Measurements from ENCODE around the gene MCCC1. TPM values are rescaled to one million over a fixed set of nuclear protein-coding genes. Genes with fewer than 3 reads are reported as not detected.

MCCC1 gene
- total and polyA plus RNA-seq, 2 of the 13 experiments (the other 11 are each of a cell fraction or from before 2014, with no cell fraction given): 11.7 to 30.1 TPM

- peak; percentile 71; the same call in 1 of the 2 replicates for TF ChIP-seq ZNF589 (CRISPR knock-in tag; conservative IDR thresholded peaks at IDR 0.05)
- TF ChIP-seq ZBTB14 (CRISPR knock-in tag; IDR thresholded peaks at IDR 0.05): no peak
- TF ChIP-seq RAD51 (IDR thresholded peaks at IDR 0.05; ENCODE audit: borderline replicate concordance): peak; percentile 81
- TF ChIP-seq PCBP2 (optimal IDR thresholded peaks at IDR 0.05; ENCODE audit: low read depth, low read length, poor library complexity, severe bottlenecking): no peak
- TF ChIP-seq ZNF547 (CRISPR knock-in tag; IDR thresholded peaks at IDR 0.05): no peak
- no peak; the same call in 1 of the 2 replicates for TF ChIP-seq DNMT3B (CRISPR knock-in tag; conservative IDR thresholded peaks at IDR 0.05)
- peak; percentile 91 for TF ChIP-seq MAX (IDR thresholded peaks at IDR 0.05)
- TF ChIP-seq, protein P1, sequence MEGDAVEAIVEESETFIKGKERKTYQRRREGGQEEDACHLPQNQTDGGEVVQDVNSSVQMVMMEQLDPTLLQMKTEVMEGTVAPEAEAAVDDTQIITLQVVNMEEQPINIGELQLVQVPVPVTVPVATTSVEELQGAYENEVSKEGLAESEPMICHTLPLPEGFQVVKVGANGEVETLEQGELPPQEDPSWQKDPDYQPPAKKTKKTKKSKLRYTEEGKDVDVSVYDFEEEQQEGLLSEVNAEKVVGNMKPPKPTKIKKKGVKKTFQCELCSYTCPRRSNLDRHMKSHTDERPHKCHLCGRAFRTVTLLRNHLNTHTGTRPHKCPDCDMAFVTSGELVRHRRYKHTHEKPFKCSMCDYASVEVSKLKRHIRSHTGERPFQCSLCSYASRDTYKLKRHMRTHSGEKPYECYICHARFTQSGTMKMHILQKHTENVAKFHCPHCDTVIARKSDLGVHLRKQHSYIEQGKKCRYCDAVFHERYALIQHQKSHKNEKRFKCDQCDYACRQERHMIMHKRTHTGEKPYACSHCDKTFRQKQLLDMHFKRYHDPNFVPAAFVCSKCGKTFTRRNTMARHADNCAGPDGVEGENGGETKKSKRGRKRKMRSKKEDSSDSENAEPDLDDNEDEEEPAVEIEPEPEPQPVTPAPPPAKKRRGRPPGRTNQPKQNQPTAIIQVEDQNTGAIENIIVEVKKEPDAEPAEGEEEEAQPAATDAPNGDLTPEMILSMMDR (CRISPR knock-in tag; IDR thresholded peaks at IDR 0.05): 0 out of 2 replicates have a peak, but pooled peaks have one; percentile 16
- peak; percentile 51 for TF ChIP-seq XRCC5 (optimal IDR thresholded peaks at IDR 0.05; ENCODE audit: low read length)
- no peak; the same call in 1 of the 2 replicates for TF ChIP-seq BRD4 (CRISPR knock-in tag; IDR thresholded peaks at IDR 0.05)
- TF ChIP-seq ZNF329 (CRISPR knock-in tag; IDR thresholded peaks at IDR 0.05; ENCODE audit: low read depth): 0 out of 2 replicates have a peak, but pooled peaks have one; percentile 65
- 0 out of 2 replicates have a peak, but pooled peaks have one; percentile 12 for TF ChIP-seq ZNF572 (CRISPR knock-in tag; IDR thresholded peaks at IDR 0.05)
- peak; percentile 90; the same call in 1 of the 2 replicates for TF ChIP-seq SIN3A (IDR thresholded peaks at IDR 0.05; ENCODE audit: borderline replicate concordance, low read depth, low read length)
- TF ChIP-seq STAG1 (CRISPR knock-in tag; IDR thresholded peaks at IDR 0.05): no peak
- TF ChIP-seq, protein P2, sequence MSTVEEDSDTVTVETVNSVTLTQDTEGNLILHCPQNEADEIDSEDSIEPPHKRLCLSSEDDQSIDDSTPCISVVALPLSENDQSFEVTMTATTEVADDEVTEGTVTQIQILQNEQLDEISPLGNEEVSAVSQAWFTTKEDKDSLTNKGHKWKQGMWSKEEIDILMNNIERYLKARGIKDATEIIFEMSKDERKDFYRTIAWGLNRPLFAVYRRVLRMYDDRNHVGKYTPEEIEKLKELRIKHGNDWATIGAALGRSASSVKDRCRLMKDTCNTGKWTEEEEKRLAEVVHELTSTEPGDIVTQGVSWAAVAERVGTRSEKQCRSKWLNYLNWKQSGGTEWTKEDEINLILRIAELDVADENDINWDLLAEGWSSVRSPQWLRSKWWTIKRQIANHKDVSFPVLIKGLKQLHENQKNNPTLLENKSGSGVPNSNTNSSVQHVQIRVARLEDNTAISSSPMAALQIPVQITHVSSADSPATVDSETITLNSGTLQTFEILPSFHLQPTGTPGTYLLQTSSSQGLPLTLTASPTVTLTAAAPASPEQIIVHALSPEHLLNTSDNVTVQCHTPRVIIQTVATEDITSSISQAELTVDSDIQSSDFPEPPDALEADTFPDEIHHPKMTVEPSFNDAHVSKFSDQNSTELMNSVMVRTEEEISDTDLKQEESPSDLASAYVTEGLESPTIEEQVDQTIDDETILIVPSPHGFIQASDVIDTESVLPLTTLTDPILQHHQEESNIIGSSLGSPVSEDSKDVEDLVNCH (CRISPR knock-in tag; IDR thresholded peaks at IDR 0.05): no peak
- TF ChIP-seq CREM (IDR thresholded peaks at IDR 0.05): peak; percentile 51; the same call in 1 of the 2 replicates
- TF ChIP-seq CREM (CRISPR knock-in tag; IDR thresholded peaks at IDR 0.05): no peak
- peak; percentile 82; the same call in 1 of the 2 replicates for TF ChIP-seq ZSCAN21 (CRISPR knock-in tag; IDR thresholded peaks at IDR 0.05; ENCODE audit: borderline replicate concordance)
- TF ChIP-seq LCORL (IDR thresholded peaks at IDR 0.05): no peak
- peak; percentile 69 for TF ChIP-seq LCORL (CRISPR knock-in tag; IDR thresholded peaks at IDR 0.05)
- TF ChIP-seq, protein P3, sequence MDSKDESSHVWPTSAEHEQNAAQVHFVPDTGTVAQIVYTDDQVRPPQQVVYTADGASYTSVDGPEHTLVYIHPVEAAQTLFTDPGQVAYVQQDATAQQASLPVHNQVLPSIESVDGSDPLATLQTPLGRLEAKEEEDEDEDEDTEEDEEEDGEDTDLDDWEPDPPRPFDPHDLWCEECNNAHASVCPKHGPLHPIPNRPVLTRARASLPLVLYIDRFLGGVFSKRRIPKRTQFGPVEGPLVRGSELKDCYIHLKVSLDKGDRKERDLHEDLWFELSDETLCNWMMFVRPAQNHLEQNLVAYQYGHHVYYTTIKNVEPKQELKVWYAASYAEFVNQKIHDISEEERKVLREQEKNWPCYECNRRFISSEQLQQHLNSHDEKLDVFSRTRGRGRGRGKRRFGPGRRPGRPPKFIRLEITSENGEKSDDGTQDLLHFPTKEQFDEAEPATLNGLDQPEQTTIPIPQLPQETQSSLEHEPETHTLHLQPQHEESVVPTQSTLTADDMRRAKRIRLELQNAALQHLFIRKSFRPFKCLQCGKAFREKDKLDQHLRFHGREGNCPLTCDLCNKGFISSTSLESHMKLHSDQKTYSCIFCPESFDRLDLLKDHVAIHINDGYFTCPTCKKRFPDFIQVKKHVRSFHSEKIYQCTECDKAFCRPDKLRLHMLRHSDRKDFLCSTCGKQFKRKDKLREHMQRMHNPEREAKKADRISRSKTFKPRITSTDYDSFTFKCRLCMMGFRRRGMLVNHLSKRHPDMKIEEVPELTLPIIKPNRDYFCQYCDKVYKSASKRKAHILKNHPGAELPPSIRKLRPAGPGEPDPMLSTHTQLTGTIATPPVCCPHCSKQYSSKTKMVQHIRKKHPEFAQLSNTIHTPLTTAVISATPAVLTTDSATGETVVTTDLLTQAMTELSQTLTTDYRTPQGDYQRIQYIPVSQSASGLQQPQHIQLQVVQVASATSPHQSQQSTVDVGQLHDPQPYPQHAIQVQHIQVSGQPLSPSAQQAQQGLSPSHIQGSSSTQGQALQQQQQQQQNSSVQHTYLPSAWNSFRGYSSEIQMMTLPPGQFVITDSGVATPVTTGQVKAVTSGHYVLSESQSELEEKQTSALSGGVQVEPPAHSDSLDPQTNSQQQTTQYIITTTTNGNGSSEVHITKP (CRISPR knock-in tag; IDR thresholded peaks at IDR 0.05; ENCODE audit: low read depth): peak; percentile 83
Measured at GRCh38 chr3:183099026-183099837, at the start of gene MCCC1 (continued).

Data from HepG2 (cell line).